Measurements from ENCODE around the gene OXA1L. TPM values are rescaled to one million over a fixed set of nuclear protein-coding genes. Genes with fewer than 3 reads are reported as not detected.
A peak's percentile ranks its signal among the peaks of the same experiment; 100 is the strongest.
"Not testable (repeated sequence)": the region's sequence is repeated elsewhere in the genome, so short reads cannot be mapped to it uniquely, and the experiment has no call there.

OXA1L gene
- total RNA-seq, 1 donor from 2014 or later, result 79.1 TPM

GRCh38 chr14:22801716-22802115, 35.2 kb downstream of the OXA1L start:
- ATAC-seq, result no peak

- no peak for ATAC-seq
These were observed 36.6 kb downstream of the OXA1L start for GRCh38 chr14:22802860-22803686.

- ATAC-seq, result no peak
These were observed 37.1 kb downstream of the OXA1L start for GRCh38 chr14:22803687-22803974.

- not testable (repeated sequence) for ATAC-seq
These were observed 38.7 kb downstream of the OXA1L start for GRCh38 chr14:22805235-22805634.

- no peak for ATAC-seq
These were observed 41.1 kb downstream of the OXA1L start for GRCh38 chr14:22807432-22808087.

- no peak for ATAC-seq
These were observed 42.1 kb downstream of the OXA1L start for GRCh38 chr14:22808388-22809209.

- no peak for ATAC-seq
These were observed 45.2 kb downstream of the OXA1L start for GRCh38 chr14:22811722-22812121.

- no peak for ATAC-seq
These were observed 46.3 kb downstream of the OXA1L start for GRCh38 chr14:22812744-22813143.

GRCh38 chr14:22813145-22813544, 46.7 kb downstream of the OXA1L start:
- ATAC-seq, result peak; percentile 8

- no peak for ATAC-seq
These were observed 47.9 kb downstream of the OXA1L start for GRCh38 chr14:22814373-22814772.

- ATAC-seq, result no peak
These were observed 48.6 kb downstream of the OXA1L start, which contains the start of gene SLC7A7 for GRCh38 chr14:22814941-22815713. TSS of gene SLC7A7 (minus strand) at chr14:22815435. CDS start at chr14:22813398, 2,037 bp downstream.

GRCh38 chr14:22819151-22819988, 52.9 kb downstream of the OXA1L start:
- ATAC-seq, result no peak

- no peak for ATAC-seq
These were observed 54.2 kb downstream of the OXA1L start for GRCh38 chr14:22820731-22821130.

GRCh38 chr14:22821193-22822015, 54.9 kb downstream of the OXA1L start:
- ATAC-seq, result peak; percentile 7

GRCh38 chr14:22822016-22822570, 55.6 kb downstream of the OXA1L start:
- ATAC-seq, result no peak

Other genes with a start within 250 kb of the OXA1L start
- 163 TPM for gene DAD1, start 177.5 kb upstream of the OXA1L start, total RNA-seq
- 31.0 TPM for gene ABHD4, start 168.4 kb upstream of the OXA1L start, total RNA-seq
- not detected for gene OR6J1, start 122.3 kb upstream of the OXA1L start, total RNA-seq
- 1.4 TPM for gene SLC7A7, start 48.7 kb downstream of the OXA1L start, total RNA-seq
- gene MRPL52, start 63.2 kb downstream of the OXA1L start, total RNA-seq, result 103 TPM
- gene MMP14, start 69.9 kb downstream of the OXA1L start, total RNA-seq, result 109 TPM
- gene LRP10, start 105.1 kb downstream of the OXA1L start, total RNA-seq, result 173 TPM
- 0.32 TPM for gene REM2, start 116.5 kb downstream of the OXA1L start, total RNA-seq
- gene RBM23, start 152.5 kb downstream of the OXA1L start, total RNA-seq, result 35.4 TPM
- 65.4 TPM for gene PRMT5, start 162.7 kb downstream of the OXA1L start, total RNA-seq
- gene HAUS4, start 190.4 kb downstream of the OXA1L start, total RNA-seq, result 32.9 TPM
- 26.6 TPM for gene AJUBA, start 215.9 kb downstream of the OXA1L start, total RNA-seq
- gene C14orf93, start 243.5 kb downstream of the OXA1L start, total RNA-seq, result 4.6 TPM

Measured in esophagus mucosa (tissue), 1 donor.